ENCODE measurements around the gene CFAP251. TPM values are rescaled to one million over a fixed set of nuclear protein-coding genes. Genes with fewer than 3 reads are reported as not detected.

CFAP251 gene
- total and polyA plus RNA-seq, 2 of the 13 experiments (the other 11 are each of a cell fraction or from before 2014, with no cell fraction given), result 0.30 to 0.42 TPM

DNA sequence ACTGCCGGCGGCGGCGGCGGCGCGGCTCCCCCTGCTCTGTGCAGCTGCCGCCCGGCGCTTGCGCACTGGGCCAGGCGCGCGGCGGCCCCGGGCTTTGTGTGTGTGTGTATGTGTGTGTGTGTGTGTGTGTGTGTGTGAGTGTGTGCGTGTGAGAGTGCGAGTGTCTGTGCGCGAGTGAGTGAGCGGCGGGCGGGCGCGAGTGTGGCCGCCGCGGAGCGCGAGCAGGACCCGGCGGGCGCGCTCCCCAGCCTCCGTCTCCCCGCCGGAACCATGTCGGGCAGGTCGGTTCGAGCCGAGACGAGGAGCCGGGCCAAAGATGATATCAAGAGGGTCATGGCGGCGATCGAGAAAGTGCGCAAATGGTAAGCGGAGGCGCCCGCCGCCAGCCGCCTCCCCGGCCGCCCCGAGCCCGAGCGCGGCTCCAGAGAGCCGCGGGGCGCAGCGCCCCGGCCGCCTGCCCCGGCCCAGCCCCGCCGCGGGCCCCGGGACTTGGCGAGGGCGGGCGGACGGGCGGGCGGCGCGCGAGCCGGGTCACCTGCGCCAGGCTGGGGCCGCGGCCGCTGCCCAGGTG lies 103.5 kb downstream of the CFAP251 start, which contains the start of gene BCL7A:
TSS of gene BCL7A (plus strand) at position 63 of the 571 bp plus-strand sequence. CDS start at position 271, 208 bp downstream.
- no peaks in the 10 kb centered on the region for H4K20me1 ChIP-seq (ENCODE audit: insufficient read depth, low read length)
- peaks cover 16% of the 10 kb centered on the region for H3K79me2 ChIP-seq (ENCODE audit: insufficient read depth, low read length)
- peaks cover 36% of the 10 kb centered on the region for H3K4me1 ChIP-seq (ENCODE audit: insufficient read depth, low read length)
- WGBS (ENCODE audit: low lambda C conversion rate), result 0% methylated on average over 19 of the region's 83 CpGs
- POLR2A ChIA-PET, result interaction anchor here (1.5 kb wide), 1 partner anchor 17 kb away, joined by 4 read pairs; no protein-coding TSS in a partner anchor
- FAIRE-seq (no peak), DNase-seq (ENCODE audit: low spot score) (peak; percentile 15), ATAC-seq (peak; percentile 38)
- H3K9me3 ChIP-seq (ENCODE audit: low read length), result no peaks in the 10 kb centered on the region
- H3K9ac ChIP-seq (ENCODE audit: insufficient read depth, low read depth, low read length), result peak within 1 kb of the TSS; percentile 73
- peak within 1 kb of the TSS; percentile 17 for H2AFZ ChIP-seq (ENCODE audit: low read length)
- CTCF ChIA-PET (ENCODE audit: low intra/inter-chr PET ratio, low total read pairs), result no interaction called here
- in situ Hi-C loops (cut with HindIII; ENCODE audit: extremely low pct_ligation_motif_present, low pct_unique_long_range_greater_than_20kb), result no loop called here
- BruUV-seq (replicated peaks), result no TSS peak
- H3K27me3 ChIP-seq (ENCODE audit: control insufficient read depth in 1 of 2, insufficient read depth in 2 of 2, low read length in 2 of 2), result peaks cover 0 to 20% of the 10 kb centered on the region in 2 experiments; a peak in 2 of 5 replicates
- intact Hi-C loops (cut with micrococcal nuclease; ENCODE audit: unreplicated experiment), result loop anchor here (10.0 kb wide), 1 partner anchor 107 kb away; the partner anchor contains the start of gene CFAP251
- peak within 1 kb of the TSS; percentile 95 for H3K4me2 ChIP-seq (ENCODE audit: low read depth, low read length)
- H3K4me3 ChIP-seq (replicated peaks in 1 of 3; ENCODE audit: insufficient read depth in 1 of 3, low read depth in 2 of 3, low read length in 3 of 3), result peak within 1 kb of the TSS; percentile 71 to 81 (median 73)
- peaks cover 0 to 1% of the 10 kb centered on the region in 2 experiments; a peak in 1 of 5 replicates for H3K36me3 ChIP-seq (replicated peaks in 1 of 2; ENCODE audit: control insufficient read depth in 1 of 2, insufficient read depth in 2 of 2, low read length in 2 of 2)
- H3K27ac ChIP-seq (ENCODE audit: extremely low read length, insufficient read depth, low read length), result peak within 1 kb of the TSS; percentile 79
- TF ChIP-seq ZNF788 (CRISPR knock-in tag; IDR thresholded peaks at IDR 0.05; ENCODE audit: borderline replicate concordance) (peak; percentile 64; the same call in 1 of the 2 replicates), ZNF331 (CRISPR knock-in tag; IDR thresholded peaks at IDR 0.05) (no peak), MAFF (IDR thresholded peaks at IDR 0.05; ENCODE audit: low read depth, low read length) (no peak), MTA3 (CRISPR knock-in tag; IDR thresholded peaks at IDR 0.05) (no peak), HMGA1 (CRISPR knock-in tag; conservative IDR thresholded peaks at IDR 0.05) (no peak), ZFX (CRISPR knock-in tag; IDR thresholded peaks at IDR 0.05; ENCODE audit: low read depth) (peak; percentile 52; the same call in 1 of the 2 replicates), ARNT2 (CRISPR knock-in tag; IDR thresholded peaks at IDR 0.05; ENCODE audit: low read depth) (peak; percentile 37; the same call in 1 of the 2 replicates), ARNT (IDR thresholded peaks at IDR 0.05) (no peak), ZSCAN21 (CRISPR knock-in tag; IDR thresholded peaks at IDR 0.05; ENCODE audit: borderline replicate concordance) (0 out of 2 replicates have a peak, but pooled peaks have one; percentile 26), NONO (IDR thresholded peaks at IDR 0.05) (no peak), NONO (CRISPR knock-in tag; conservative IDR thresholded peaks at IDR 0.05) (peak; percentile 48; the same call in 1 of the 2 replicates), ZNF333 (CRISPR knock-in tag; IDR thresholded peaks at IDR 0.05; ENCODE audit: borderline replicate concordance) (no peak), POLR2A (IDR thresholded peaks at IDR 0.05; ENCODE audit: insufficient read depth in 1 of 2, low read depth in 2 of 2, low read length in 2 of 2) (0 out of 4 replicates have a peak, but pooled peaks of 1 of the 2 experiments have one; percentile 26), PHF20 (CRISPR knock-in tag; IDR thresholded peaks at IDR 0.05) (no peak), POLR2G (IDR thresholded peaks at IDR 0.05; ENCODE audit: low read depth, low read length) (0 out of 2 replicates have a peak, but pooled peaks have one; percentile 22), RAD21 (CRISPR knock-in tag; IDR thresholded peaks at IDR 0.05) (0 out of 2 replicates have a peak, but pooled peaks have one; percentile 10), PHF8 (CRISPR knock-in tag; IDR thresholded peaks at IDR 0.05) (0 out of 2 replicates have a peak, but pooled peaks have one; percentile 8), SALL1 (CRISPR knock-in tag; IDR thresholded peaks at IDR 0.05) (peak; percentile 38; the same call in 1 of the 2 replicates), ZC3H13 (CRISPR knock-in tag; IDR thresholded peaks at IDR 0.05) (0 out of 2 replicates have a peak, but pooled peaks have one; percentile 33), ZNF841 (CRISPR knock-in tag; IDR thresholded peaks at IDR 0.05; ENCODE audit: borderline replicate concordance) (0 out of 2 replicates have a peak, but pooled peaks have one; percentile 41), ZNF549 (CRISPR knock-in tag; IDR thresholded peaks at IDR 0.05) (no peak)
- TF ChIP-seq, protein P1, sequence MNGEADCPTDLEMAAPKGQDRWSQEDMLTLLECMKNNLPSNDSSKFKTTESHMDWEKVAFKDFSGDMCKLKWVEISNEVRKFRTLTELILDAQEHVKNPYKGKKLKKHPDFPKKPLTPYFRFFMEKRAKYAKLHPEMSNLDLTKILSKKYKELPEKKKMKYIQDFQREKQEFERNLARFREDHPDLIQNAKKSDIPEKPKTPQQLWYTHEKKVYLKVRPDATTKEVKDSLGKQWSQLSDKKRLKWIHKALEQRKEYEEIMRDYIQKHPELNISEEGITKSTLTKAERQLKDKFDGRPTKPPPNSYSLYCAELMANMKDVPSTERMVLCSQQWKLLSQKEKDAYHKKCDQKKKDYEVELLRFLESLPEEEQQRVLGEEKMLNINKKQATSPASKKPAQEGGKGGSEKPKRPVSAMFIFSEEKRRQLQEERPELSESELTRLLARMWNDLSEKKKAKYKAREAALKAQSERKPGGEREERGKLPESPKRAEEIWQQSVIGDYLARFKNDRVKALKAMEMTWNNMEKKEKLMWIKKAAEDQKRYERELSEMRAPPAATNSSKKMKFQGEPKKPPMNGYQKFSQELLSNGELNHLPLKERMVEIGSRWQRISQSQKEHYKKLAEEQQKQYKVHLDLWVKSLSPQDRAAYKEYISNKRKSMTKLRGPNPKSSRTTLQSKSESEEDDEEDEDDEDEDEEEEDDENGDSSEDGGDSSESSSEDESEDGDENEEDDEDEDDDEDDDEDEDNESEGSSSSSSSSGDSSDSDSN (CRISPR knock-in tag; IDR thresholded peaks at IDR 0.05), result peak; percentile 78; the same call in 1 of the 2 replicates
- TF ChIP-seq, protein P2, sequence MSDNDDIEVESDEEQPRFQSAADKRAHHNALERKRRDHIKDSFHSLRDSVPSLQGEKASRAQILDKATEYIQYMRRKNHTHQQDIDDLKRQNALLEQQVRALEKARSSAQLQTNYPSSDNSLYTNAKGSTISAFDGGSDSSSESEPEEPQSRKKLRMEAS (IDR thresholded peaks at IDR 0.05), result peak; percentile 52; the same call in 1 of the 2 replicates
- TF ChIP-seq, protein P3, sequence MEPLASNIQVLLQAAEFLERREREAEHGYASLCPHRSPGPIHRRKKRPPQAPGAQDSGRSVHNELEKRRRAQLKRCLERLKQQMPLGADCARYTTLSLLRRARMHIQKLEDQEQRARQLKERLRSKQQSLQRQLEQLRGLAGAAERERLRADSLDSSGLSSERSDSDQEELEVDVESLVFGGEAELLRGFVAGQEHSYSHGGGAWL (CRISPR knock-in tag; IDR thresholded peaks at IDR 0.05), result no peak
